Liver (tissue), 9 donors: ENCODE measurements around the gene WDR37. TPM values are rescaled to one million over a fixed set of nuclear protein-coding genes. Genes with fewer than 3 reads are reported as not detected.

Source experiments
- DNase-seq: peaks from one replicate; pipeline ENCODE4 v3.0.0-alpha.2; 2017; ENCODE audit warnings: low spot score
- H3K27ac ChIP-seq, 2 donors: one replicate each; pipeline ENCODE4 v1.7.0; 2013; ENCODE audit warnings: inconsistent platforms in 2 of 2, low read length in 2 of 2, control low read depth in 1 of 2, low read depth in 1 of 2, mild to moderate bottlenecking in 1 of 2
- H3K27me3 ChIP-seq, 4 donors: one replicate each; pipeline versions ENCODE4 v1.6.1 to v1.7.0; 2013; ENCODE audit warnings: low read length in 3 of 4, inconsistent platforms in 1 of 4, mild to moderate bottlenecking in 1 of 4, moderate library complexity in 1 of 4; ENCODE audit not compliant: control insufficient read depth in 4 of 4, insufficient read depth in 4 of 4
- H3K36me3 ChIP-seq, 4 donors: one replicate each; pipeline versions ENCODE4 v1.6.1 to v1.7.0; 2013; ENCODE audit warnings: low read length in 3 of 4, mild to moderate bottlenecking in 3 of 4, low read depth in 1 of 4, moderate library complexity in 1 of 4; ENCODE audit not compliant: control insufficient read depth in 4 of 4, insufficient read depth in 3 of 4
- H3K4me1 ChIP-seq, 4 donors: one replicate each; pipeline versions ENCODE4 v1.6.1 to v1.7.0; 2013; ENCODE audit warnings: low read length in 3 of 4, mild to moderate bottlenecking in 3 of 4, moderate library complexity in 1 of 4; ENCODE audit not compliant: control insufficient read depth in 4 of 4, insufficient read depth in 4 of 4
- H3K4me3 ChIP-seq, 3 donors: one replicate each; pipeline versions ENCODE4 v1.6.1 to v1.7.0; 2013; ENCODE audit warnings: low read length in 3 of 3, control low read depth in 1 of 3, low read depth in 1 of 3, mild to moderate bottlenecking in 1 of 3
- H3K9ac ChIP-seq, 2 donors: one replicate each; pipeline ENCODE4 v1.7.0; 2013; ENCODE audit warnings: low read length in 2 of 2, mild to moderate bottlenecking in 2 of 2, moderate library complexity in 2 of 2, control low read depth in 1 of 2, low read depth in 1 of 2
- H3K9me3 ChIP-seq, 4 donors: one replicate each; pipeline versions ENCODE4 v1.6.1 to v1.7.0; 2013; ENCODE audit warnings: low read length in 3 of 4; ENCODE audit not compliant: control insufficient read depth in 4 of 4
- EGR1 ChIP-seq, 2 donors: IDR thresholded peaks; 2 replicates each; pipeline ENCODE4 v1.6.1; 2016 to 2018; ENCODE audit warnings: antibody characterized with exemption in 2 of 2, low read depth in 2 of 2
- FOXA1 ChIP-seq: IDR thresholded peaks from 2 replicates; pipeline ENCODE4 v1.6.1; 2016; ENCODE audit warnings: antibody characterized with exemption
- FOXA2 ChIP-seq: IDR thresholded peaks from 2 replicates; pipeline ENCODE4 v1.6.1; 2016; ENCODE audit warnings: antibody characterized with exemption
- HNF4A ChIP-seq, 2 donors: conservative IDR thresholded peaks; 2 replicates each; pipeline ENCODE4 v1.6.1; 2016; ENCODE audit warnings: antibody characterized with exemption in 2 of 2, mild to moderate bottlenecking in 2 of 2
- JUND ChIP-seq, 2 donors: IDR thresholded peaks; 2 replicates each; pipeline ENCODE4 v1.6.1; 2016; ENCODE audit warnings: antibody characterized with exemption in 2 of 2
- RAD21 ChIP-seq, 2 donors: IDR thresholded peaks; 2 replicates each; pipeline ENCODE4 v1.6.1; 2016; ENCODE audit warnings: antibody characterized with exemption in 2 of 2, mild to moderate bottlenecking in 2 of 2
- RXRA ChIP-seq, 2 donors: IDR thresholded peaks; 2 replicates each; pipeline ENCODE4 v1.6.1; 2017 to 2018; ENCODE audit warnings: antibody characterized with exemption in 2 of 2, mild to moderate bottlenecking in 1 of 2
- TAF1 ChIP-seq: conservative IDR thresholded peaks from 2 replicates; pipeline ENCODE4 v1.6.1; 2016; ENCODE audit warnings: antibody characterized with exemption, mild to moderate bottlenecking
- YY1 ChIP-seq: IDR thresholded peaks from 2 replicates; pipeline ENCODE4 v1.6.1; 2016; ENCODE audit warnings: antibody characterized with exemption, mild to moderate bottlenecking
- WGBS: extraction: QIAGEN DNeasy Blood & Tissue Kit; methylation state at CpG from one replicate; pipeline ENCODE4 v1.1.7; 2013; 5-methylcytosine and 5-hydroxymethylcytosine counted together
- polyA plus RNA-seq, 2 donors: library from polyadenylated mRNA; stranded (reverse) in 1 of 2; unstranded in 1 of 2; fragments of 200-250 nt in 1 of 2; fragments of >200 nt in 1 of 2; fragmentation: Nextera tagmentation in 1 of 2; extraction: Ambion mirVana in 1 of 2; gene quantifications; one replicate each; pipeline versions ENCODE4 v1.2.1 to v1.2.3, GENCODE V29; 2013 to 2015
- total RNA-seq, 2 donors: library from RNA; depleted of rRNA; stranded (reverse); fragments of >200 nt; gene quantifications; one replicate each; pipeline ENCODE4 v1.2.3, GENCODE V29; 2014
- TF ChIP-seq, protein P1 (sequence below): IDR thresholded peaks from 2 replicates; pipeline ENCODE4 v1.6.1; 2016; ENCODE audit warnings: antibody characterized with exemption
- TF ChIP-seq, protein P2 (sequence below): IDR thresholded peaks from 2 replicates; pipeline ENCODE4 v1.6.1; 2016; ENCODE audit warnings: antibody characterized with exemption
- TF ChIP-seq, protein P3 (sequence below): fragments of 150-350 bp; IDR thresholded peaks from 2 replicates; pipeline ENCODE4 v1.5.1; 2017; ENCODE audit warnings: improper control_type of control experiment, low read depth, low read length; ENCODE audit not compliant: missing input control
- donor health status: healthy.
- donor health status: healthy.
- donor health status: healthy.
- donor health status: healthy.
- donor health status: healthy.

WDR37 gene
- total and polyA plus RNA-seq, 4 donors, result 3.6 to 12.1 (median 5.6) TPM

DNA sequence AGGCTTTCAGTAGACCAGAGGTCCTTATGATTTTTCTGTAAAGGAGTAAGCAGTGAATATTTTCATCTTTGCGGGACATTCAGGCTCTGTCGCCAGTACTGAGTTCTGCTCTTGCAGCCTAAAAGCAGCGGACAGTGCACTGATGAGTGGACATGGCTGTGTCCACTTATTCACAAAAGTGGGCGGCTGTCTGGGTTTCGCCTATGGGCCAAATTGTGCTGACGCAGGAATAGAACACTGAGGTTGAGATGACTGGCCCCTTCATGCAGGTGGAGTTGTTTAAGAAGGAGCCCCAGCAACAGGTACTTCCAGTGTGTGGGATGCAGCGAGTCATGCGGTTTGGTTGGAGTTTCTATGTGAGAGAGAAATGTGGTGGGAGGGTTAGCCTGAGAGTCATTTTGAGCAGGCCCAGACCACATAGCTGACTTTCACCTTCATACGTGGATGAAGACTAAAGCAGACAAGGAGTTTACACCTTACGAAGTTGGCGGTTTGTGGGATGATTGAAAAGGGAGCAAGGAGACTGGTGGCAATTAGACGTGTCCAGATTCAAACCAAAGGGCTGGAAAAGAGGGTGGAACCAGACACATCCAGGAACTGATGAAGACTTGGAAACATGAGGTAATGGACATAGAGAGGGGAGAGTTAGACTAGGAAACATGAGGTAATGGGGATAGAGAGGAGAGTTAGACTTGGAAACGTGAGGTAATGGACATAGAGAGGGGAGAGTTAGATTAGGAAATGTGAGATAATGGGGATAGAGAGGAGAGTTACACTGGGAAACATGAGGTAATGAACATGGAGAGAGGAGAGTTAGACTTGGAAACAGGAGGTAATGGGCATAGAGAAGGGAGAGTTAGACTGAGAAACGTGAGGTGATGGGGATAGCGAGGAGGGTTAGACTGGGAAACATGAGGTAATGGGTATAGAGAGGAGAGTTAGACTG is 38.2 kb downstream of the WDR37 start:
- no peaks in the 10 kb centered on the region for H3K9me3 ChIP-seq
- peak; percentile 9 for DNase-seq
- TF ChIP-seq FOXA2, result no peak
- no peak for TF ChIP-seq YY1
- no peak for TF ChIP-seq JUND (IDR thresholded peaks at IDR 0.05)
- TF ChIP-seq HNF4A (conservative IDR thresholded peaks at IDR 0.05), result no peak
- TF ChIP-seq FOXA1, result no peak
- no peak for TF ChIP-seq RAD21 (IDR thresholded peaks at IDR 0.05)
- TF ChIP-seq, protein P1, sequence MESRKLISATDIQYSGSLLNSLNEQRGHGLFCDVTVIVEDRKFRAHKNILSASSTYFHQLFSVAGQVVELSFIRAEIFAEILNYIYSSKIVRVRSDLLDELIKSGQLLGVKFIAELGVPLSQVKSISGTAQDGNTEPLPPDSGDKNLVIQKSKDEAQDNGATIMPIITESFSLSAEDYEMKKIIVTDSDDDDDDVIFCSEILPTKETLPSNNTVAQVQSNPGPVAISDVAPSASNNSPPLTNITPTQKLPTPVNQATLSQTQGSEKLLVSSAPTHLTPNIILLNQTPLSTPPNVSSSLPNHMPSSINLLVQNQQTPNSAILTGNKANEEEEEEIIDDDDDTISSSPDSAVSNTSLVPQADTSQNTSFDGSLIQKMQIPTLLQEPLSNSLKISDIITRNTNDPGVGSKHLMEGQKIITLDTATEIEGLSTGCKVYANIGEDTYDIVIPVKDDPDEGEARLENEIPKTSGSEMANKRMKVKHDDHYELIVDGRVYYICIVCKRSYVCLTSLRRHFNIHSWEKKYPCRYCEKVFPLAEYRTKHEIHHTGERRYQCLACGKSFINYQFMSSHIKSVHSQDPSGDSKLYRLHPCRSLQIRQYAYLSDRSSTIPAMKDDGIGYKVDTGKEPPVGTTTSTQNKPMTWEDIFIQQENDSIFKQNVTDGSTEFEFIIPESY, result no peak
- TF ChIP-seq, protein P2, sequence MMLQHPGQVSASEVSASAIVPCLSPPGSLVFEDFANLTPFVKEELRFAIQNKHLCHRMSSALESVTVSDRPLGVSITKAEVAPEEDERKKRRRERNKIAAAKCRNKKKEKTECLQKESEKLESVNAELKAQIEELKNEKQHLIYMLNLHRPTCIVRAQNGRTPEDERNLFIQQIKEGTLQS, result no peak
- no peak for TF ChIP-seq RXRA (IDR thresholded peaks at IDR 0.05)
- TF ChIP-seq, protein P3, sequence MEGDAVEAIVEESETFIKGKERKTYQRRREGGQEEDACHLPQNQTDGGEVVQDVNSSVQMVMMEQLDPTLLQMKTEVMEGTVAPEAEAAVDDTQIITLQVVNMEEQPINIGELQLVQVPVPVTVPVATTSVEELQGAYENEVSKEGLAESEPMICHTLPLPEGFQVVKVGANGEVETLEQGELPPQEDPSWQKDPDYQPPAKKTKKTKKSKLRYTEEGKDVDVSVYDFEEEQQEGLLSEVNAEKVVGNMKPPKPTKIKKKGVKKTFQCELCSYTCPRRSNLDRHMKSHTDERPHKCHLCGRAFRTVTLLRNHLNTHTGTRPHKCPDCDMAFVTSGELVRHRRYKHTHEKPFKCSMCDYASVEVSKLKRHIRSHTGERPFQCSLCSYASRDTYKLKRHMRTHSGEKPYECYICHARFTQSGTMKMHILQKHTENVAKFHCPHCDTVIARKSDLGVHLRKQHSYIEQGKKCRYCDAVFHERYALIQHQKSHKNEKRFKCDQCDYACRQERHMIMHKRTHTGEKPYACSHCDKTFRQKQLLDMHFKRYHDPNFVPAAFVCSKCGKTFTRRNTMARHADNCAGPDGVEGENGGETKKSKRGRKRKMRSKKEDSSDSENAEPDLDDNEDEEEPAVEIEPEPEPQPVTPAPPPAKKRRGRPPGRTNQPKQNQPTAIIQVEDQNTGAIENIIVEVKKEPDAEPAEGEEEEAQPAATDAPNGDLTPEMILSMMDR, result no peak
- no peak overlapping the region for H3K4me3 ChIP-seq
- no peak overlapping the region for H3K9ac ChIP-seq
- no peak overlapping the region for H3K27ac ChIP-seq
- WGBS, result 95% methylated on average over 15 of the region's 15 CpGs
- H3K27me3 ChIP-seq, result no peaks in the 10 kb centered on the region
- H3K4me1 ChIP-seq, result no peaks in the 10 kb centered on the region
- peaks cover 16 to 74% (median 48%) of the 10 kb centered on the region in 4 donors for H3K36me3 ChIP-seq

DNA sequence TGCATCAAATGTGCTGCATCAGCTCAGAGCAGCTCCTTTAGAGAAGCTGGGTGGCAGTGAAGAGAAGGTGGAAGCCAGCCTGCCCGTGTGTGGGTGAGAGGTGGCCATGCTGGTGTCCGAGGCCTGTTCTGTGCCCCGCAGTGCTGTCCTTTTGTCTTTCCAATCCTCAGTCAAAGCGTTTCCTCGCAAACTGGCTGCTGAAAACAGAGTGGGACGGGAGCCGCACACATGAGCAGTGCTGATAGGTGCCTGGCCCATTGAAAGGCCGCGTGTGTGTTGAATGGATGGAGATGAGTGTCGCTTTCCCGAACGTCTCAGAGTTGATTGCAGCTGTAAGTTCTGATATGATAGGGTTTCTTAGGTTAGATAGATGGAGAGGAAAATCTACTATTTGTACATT is 39.3 kb downstream of the WDR37 start:
- TF ChIP-seq EGR1 (IDR thresholded peaks at IDR 0.05; ENCODE audit: low read depth in 2 of 2), result no peak
- no peak for TF ChIP-seq JUND (IDR thresholded peaks at IDR 0.05)
- TF ChIP-seq TAF1, result no peak
- TF ChIP-seq FOXA2, result no peak
- no peak for TF ChIP-seq HNF4A (conservative IDR thresholded peaks at IDR 0.05)
- TF ChIP-seq, protein P1, result no peak
- no peak for TF ChIP-seq YY1
- Histone ChIP-seq H3K9ac (no peak overlapping the region), H3K36me3 (peaks cover 12 to 76% (median 43%) of the 10 kb centered on the region in 4 donors), H3K9me3 (no peaks in the 10 kb centered on the region), H3K27me3 (no peaks in the 10 kb centered on the region), H3K27ac (no peak overlapping the region), H3K4me1 (no peaks in the 10 kb centered on the region), H3K4me3 (no peak overlapping the region)
- no peak for DNase-seq
- 88% methylated on average over 12 of the region's 12 CpGs for whole genome bisulfite sequencing
